GM10266 (cell line): ENCODE data around the gene MYMK.

Source experiments
- DNase-seq: peaks from one replicate; pipeline ENCODE4 v3.0.0; 2012; ENCODE audit errors: extremely low spot score
- TF ChIP-seq, protein P1 (sequence below): IDR thresholded peaks from 2 replicates; pipeline ENCODE4 v1.5.1; 2012; ENCODE audit warnings: mild to moderate bottlenecking, low read depth; ENCODE audit not compliant: control insufficient read depth, insufficient read depth; ENCODE audit errors: missing control alignments

MYMK gene

DNA sequence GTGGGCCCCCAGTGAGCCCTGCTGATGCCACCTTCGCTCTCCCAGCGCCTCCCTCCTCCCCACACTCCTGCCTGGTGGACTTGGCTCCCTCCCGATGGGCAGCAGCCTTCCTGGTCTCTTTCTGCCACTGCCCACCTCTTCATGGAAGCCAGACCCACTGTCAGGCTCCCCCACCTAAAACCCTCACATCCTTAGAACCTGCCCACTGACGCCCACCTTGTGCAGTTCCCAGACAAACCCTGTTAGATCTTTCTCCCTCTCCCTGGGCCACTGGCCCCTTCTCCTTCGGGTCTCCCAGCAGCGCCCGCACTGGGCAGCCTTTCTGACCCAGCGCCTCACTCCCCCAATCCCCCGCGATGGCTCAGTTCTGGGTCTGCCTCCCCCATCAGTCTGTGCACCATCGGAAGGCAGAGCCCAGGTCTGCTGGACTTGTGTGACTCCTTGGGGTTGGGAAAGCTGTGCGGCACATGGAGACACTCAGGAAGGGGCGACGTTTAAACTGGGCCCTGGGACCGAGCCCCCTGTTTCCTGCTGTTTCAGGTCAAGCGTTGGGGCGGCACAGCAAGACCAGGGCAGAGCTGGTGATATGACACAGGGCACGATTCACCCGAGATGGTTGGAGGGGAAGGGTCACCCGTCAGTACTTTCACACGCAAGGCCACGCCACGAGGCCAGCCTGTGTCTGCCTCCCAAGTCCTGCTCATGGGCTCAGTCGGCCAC is 17.4 kb downstream of the MYMK start:
- TF ChIP-seq, protein P1, sequence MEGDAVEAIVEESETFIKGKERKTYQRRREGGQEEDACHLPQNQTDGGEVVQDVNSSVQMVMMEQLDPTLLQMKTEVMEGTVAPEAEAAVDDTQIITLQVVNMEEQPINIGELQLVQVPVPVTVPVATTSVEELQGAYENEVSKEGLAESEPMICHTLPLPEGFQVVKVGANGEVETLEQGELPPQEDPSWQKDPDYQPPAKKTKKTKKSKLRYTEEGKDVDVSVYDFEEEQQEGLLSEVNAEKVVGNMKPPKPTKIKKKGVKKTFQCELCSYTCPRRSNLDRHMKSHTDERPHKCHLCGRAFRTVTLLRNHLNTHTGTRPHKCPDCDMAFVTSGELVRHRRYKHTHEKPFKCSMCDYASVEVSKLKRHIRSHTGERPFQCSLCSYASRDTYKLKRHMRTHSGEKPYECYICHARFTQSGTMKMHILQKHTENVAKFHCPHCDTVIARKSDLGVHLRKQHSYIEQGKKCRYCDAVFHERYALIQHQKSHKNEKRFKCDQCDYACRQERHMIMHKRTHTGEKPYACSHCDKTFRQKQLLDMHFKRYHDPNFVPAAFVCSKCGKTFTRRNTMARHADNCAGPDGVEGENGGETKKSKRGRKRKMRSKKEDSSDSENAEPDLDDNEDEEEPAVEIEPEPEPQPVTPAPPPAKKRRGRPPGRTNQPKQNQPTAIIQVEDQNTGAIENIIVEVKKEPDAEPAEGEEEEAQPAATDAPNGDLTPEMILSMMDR = no peak
- no peak for DNase-seq

DNA sequence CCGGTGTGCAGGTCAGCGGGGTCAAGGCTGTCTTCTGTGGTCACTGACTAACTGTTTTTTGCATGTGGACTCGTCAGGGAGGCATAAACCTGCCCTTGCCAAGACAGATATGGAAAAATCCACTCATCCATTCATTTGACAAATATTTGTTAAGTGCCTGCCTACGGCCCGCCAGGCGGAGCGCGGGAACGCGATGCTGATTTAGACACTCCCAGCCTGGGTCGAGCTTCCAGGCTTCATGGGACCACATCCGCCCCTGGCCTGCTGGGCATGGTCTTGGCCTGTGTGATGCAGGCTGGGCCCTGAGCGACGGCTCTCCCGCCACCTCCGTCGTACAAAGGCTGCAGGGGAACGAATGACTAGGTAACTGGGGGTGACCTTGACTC is 18.1 kb downstream of the MYMK start:
- DNase-seq = no peak
- TF ChIP-seq, protein P1 = no peak

DNA sequence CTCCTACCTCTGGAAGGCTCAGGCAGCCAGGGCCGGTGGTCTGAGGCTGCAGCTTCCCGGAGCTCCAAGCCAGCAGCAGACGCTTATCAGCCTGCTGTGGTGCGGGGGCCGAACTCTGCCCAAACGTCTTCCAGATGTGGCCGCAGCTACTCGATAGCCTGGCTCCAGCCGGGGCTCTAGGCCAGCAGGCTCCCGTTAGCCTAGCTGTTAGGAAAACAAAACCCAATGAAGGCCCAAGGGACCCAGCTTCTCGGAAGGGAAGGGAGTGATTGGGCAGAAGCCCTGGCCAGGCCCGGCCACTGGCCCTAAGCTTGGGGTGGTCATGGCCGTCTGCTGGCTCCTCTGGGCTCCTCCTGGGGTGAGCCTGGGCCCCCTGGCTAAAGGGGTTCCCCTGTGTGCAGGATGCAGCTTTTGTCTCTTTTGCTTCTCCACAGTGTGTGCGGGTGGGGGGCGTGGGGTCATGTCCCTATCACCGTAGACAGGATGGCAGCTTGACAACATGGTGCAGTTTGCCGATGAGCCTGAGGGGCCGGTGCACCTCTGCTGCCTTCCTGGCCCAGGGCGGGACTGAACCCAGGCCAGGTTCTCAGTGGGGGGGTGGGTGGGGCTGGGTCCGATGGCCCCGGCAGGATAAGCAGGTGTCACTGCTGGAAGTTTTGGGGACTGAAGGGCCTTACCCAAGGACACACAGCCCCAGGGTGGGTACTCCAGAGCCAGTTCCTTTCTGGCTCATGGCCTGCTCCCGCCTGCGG is 18.7 kb downstream of the MYMK start:
- TF ChIP-seq, protein P1 = no peak
- no peak for DNase-seq

DNA sequence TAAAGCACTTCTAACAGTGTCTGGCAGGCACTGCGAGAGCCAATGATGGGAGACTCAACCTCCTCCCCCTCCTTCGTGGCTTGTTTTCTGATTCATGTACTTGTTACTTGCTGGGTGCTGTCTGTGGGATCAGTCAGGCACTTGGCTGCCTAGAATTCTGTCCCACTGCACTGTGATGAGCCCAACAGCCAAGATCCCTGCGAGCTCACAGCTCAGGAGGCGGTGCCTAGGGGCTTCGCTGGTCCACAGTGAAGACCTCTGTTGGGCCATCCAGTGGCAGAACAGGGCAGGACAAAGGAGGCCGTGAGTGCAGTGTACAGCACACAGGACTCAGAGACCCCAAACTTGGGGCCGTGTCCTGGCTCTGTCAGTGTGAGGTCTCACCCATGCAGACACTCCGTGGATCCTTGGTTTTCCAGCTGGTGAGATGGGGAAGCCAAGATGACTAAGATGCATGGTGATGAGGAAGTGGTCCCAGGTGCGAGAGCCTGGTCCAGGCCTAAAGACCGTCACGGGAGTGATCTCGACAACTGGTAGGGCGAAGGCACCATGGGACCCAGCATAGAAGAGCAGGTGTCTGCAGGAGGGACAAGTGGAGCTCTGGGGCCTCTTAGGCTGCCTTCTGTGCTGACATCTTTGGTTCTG is 19.5 kb downstream of the MYMK start:
- TF ChIP-seq, protein P1 = no peak
- DNase-seq = no peak

DNA sequence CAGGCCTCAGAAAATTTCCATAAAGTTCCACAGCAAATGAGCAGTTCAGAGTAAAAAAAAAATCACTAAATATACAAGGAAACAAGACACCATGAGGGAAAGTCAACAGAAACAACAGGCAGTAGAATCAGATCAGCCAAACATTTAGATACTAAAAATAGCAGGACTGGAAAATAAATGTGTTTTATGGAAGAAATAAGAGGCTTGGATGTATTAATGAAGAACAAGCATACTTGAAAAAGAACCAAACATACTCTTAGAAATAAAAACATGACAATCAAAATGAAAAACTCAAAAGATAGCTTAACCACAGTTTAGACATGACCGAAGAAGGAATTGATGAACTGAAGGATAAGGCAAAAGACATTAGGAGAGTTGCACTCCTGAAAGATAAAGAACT is 22.6 kb downstream of the MYMK start:
- no peak for DNase-seq
- TF ChIP-seq, protein P1 = no peak

DNA sequence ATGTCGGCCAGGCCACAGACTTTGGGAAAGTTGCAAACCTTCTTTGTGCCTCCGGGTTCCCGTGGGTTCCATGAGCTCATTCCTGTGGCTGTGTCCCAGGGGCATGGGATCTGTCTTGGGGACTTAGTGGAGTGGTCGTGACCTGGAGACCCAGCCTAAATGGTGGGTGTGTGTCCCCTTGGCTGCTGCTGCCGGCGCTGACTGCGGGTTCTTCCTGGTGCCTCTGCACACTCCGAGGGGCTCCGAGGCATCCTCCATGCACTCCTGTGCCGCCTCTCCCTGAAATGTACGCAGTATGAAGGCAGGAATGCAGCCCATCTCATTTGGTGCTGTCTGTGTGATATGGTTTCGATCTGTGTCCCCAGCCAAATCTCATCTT is 24.9 kb downstream of the MYMK start:
- TF ChIP-seq, protein P1 = no peak
- DNase-seq = no peak

DNA sequence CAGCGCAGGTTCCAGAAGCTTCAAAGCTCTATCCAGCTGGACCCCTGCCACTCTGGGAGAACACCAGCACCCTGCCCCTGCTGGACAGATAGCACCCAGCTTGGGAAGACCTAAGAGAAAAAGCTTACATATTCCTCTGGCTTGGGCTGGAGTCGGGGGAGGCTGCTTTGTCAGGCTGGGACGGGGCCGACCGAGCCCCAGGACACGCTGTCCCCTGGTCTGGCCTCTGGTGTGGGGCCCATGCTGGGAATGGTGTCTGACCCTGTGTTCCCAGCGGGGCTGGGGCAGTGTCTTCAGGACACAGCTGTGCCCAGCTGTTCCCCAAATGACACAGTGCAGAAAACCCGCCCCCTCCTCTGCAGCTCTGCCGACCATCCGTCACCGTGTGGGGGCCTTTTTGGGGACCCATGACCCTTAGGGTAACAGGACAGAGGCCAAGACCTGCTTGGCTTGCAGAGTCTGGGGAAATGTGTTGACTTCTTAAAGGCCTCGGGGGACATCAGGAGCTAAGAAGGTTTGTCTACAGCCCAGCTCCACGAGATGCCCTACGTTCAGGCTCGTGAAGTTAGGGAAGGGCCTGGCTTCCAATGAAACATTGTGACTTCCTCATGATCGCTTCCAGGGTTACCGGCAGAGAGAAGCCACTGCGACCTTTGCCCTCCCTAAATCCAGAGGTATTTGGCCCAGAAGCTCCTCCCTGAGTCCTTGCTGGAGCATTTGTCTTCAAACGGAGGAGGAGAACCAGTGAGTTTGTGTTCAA is 25.4 kb downstream of the MYMK start:
- TF ChIP-seq, protein P1 = no peak
- no peak for DNase-seq
